HepG2 (cell line): ENCODE measurements around the gene STX12. TPM values are rescaled to one million over a fixed set of nuclear protein-coding genes. Genes with fewer than 3 reads are reported as not detected.

ENCODE experiments used
- CBX5 ChIP-seq: sonication (generic); formaldehyde crosslinking; IDR thresholded peaks from 2 replicates; pipeline ENCODE4 v1.4.0; 2020; ENCODE audit warnings: missing genetic modification reagents, borderline replicate concordance
- ETV5 ChIP-seq: IDR thresholded peaks from 2 replicates; pipeline ENCODE4 v1.6.1; 2018; ENCODE audit warnings: missing biosample characterization, missing genetic modification reagents, inconsistent platforms, borderline replicate concordance
- FOXK1 ChIP-seq: sonication (generic); formaldehyde crosslinking; IDR thresholded peaks from 2 replicates; pipeline ENCODE4 v1.4.0; 2020; ENCODE audit warnings: low read depth, missing genetic modification reagents, borderline replicate concordance
- JUNB ChIP-seq: sonication (generic); formaldehyde crosslinking; IDR thresholded peaks from 2 replicates; pipeline ENCODE4 v1.8.0; 2022; ENCODE audit warnings: missing genetic modification reagents, mild to moderate bottlenecking, borderline replicate concordance
- KAT7 ChIP-seq: IDR thresholded peaks from 2 replicates; pipeline ENCODE4 v1.6.1; 2018; ENCODE audit warnings: borderline replicate concordance, missing compliant biosample characterization
- KLF11 ChIP-seq: IDR thresholded peaks from 2 replicates; pipeline ENCODE4 v1.6.1; 2016; ENCODE audit warnings: missing compliant biosample characterization
- MYNN ChIP-seq: sonication (generic); formaldehyde crosslinking; IDR thresholded peaks from 2 replicates; pipeline ENCODE4 v1.4.0; 2020; ENCODE audit warnings: mild to moderate bottlenecking, low read depth, missing genetic modification reagents
- NFATC3 ChIP-seq: sonication (generic); formaldehyde crosslinking; IDR thresholded peaks from 2 replicates; pipeline ENCODE4 v1.5.1; 2020; ENCODE audit warnings: mild to moderate bottlenecking, missing genetic modification reagents
- NFIB ChIP-seq: sonication (generic); formaldehyde crosslinking; IDR thresholded peaks from 2 replicates; pipeline ENCODE4 v1.9.0; 2021; ENCODE audit warnings: missing genetic modification reagents, mild to moderate bottlenecking, borderline replicate concordance
- RARA ChIP-seq: IDR thresholded peaks from 2 replicates; pipeline ENCODE4 v1.6.1; 2016; ENCODE audit warnings: missing genetic modification reagents, missing compliant biosample characterization
- RFX5 ChIP-seq: IDR thresholded peaks from 2 replicates; pipeline ENCODE4 v1.6.1; 2011; ENCODE audit warnings: low read depth, low read length, improper control_type of control experiment
- ZBTB21 ChIP-seq: sonication (generic); formaldehyde crosslinking; IDR thresholded peaks from 2 replicates; pipeline ENCODE4 v1.4.0; 2020; ENCODE audit warnings: missing genetic modification reagents
- ZFP62 ChIP-seq: sonication (generic); formaldehyde crosslinking; IDR thresholded peaks from 2 replicates; pipeline ENCODE4 v1.4.0; 2020; ENCODE audit warnings: missing genetic modification reagents
- ZNF136 ChIP-seq: sonication (generic); formaldehyde crosslinking; IDR thresholded peaks from 2 replicates; pipeline ENCODE4 v1.8.1; 2022; ENCODE audit warnings: low read depth, mild to moderate bottlenecking, moderate library complexity, missing genetic modification reagents
- ZNF260 ChIP-seq: sonication (generic); formaldehyde crosslinking; IDR thresholded peaks from 2 replicates; pipeline ENCODE4 v1.4.0; 2020; ENCODE audit warnings: missing genetic modification reagents, low read depth, mild to moderate bottlenecking, borderline replicate concordance
- ZNF468 ChIP-seq: sonication (generic); formaldehyde crosslinking; IDR thresholded peaks from 2 replicates; pipeline ENCODE4 v1.8.0; 2022; ENCODE audit warnings: mild to moderate bottlenecking, moderate library complexity, missing genetic modification reagents
- ZNF496 ChIP-seq: sonication (generic); formaldehyde crosslinking; IDR thresholded peaks from 2 replicates; pipeline ENCODE4 v1.8.1; 2023; ENCODE audit warnings: mild to moderate bottlenecking, moderate library complexity, missing genetic modification reagents; ENCODE audit not compliant: insufficient replicate concordance
- ZNF720 ChIP-seq: sonication (generic); formaldehyde crosslinking; IDR thresholded peaks from 2 replicates; pipeline ENCODE4 v1.4.0; 2020; ENCODE audit warnings: missing genetic modification reagents
- polyA plus RNA-seq, 8 experiments: library from polyadenylated mRNA; depleted of rRNA in 3 of 8; stranded (reverse) in 7 of 8; unstranded in 1 of 8; fragments of >200 nt; fragmentation: Illumina TruSeq in 4 of 8; extraction: Trizol in 4 of 8; gene quantifications; 2 replicates each; pipeline versions ENCODE4 v1.2.1 to v1.2.3, GENCODE V29; 2011 to 2016; ENCODE audit warnings: low read depth in 4 of 8, missing spikeins in 1 of 8, mixed read lengths in 1 of 8; ENCODE audit not compliant: insufficient read depth in 1 of 8
- total RNA-seq, 5 experiments: library from RNA; depleted of rRNA; stranded (reverse); fragments of >200 nt; fragmentation: Illumina TruSeq; extraction: Trizol; gene quantifications; 2 replicates each; pipeline ENCODE4 v1.2.3, GENCODE V29; 2016; ENCODE audit warnings: low read depth in 1 of 5
- TF ChIP-seq, protein P1 (sequence below): sonication (generic); formaldehyde crosslinking; IDR thresholded peaks from 2 replicates; pipeline ENCODE4 v1.8.0; 2022; ENCODE audit warnings: missing genetic modification reagents, low read depth, mild to moderate bottlenecking, borderline replicate concordance
- TF ChIP-seq, protein P2 (sequence below): sonication (generic); formaldehyde crosslinking; IDR thresholded peaks from 2 replicates; pipeline ENCODE4 v1.5.0; 2020; ENCODE audit warnings: missing genetic modification reagents, mild to moderate bottlenecking, borderline replicate concordance
- TF ChIP-seq, protein P3 (sequence below): sonication (generic); formaldehyde crosslinking; IDR thresholded peaks from 2 replicates; pipeline ENCODE4 v1.4.0; 2020; ENCODE audit warnings: mild to moderate bottlenecking, missing genetic modification reagents
- TF ChIP-seq, protein P4 (sequence below): sonication (generic); formaldehyde crosslinking; IDR thresholded peaks from 2 replicates; pipeline ENCODE4 v1.5.0; 2020; ENCODE audit warnings: mild to moderate bottlenecking, low read depth, missing genetic modification reagents, borderline replicate concordance

The STX12 gene
- total and polyA plus RNA-seq, 2 of the 13 experiments (the other 11 are each of a cell fraction or from before 2014, with no cell fraction given): 9.0 to 19.7 TPM

DNA sequence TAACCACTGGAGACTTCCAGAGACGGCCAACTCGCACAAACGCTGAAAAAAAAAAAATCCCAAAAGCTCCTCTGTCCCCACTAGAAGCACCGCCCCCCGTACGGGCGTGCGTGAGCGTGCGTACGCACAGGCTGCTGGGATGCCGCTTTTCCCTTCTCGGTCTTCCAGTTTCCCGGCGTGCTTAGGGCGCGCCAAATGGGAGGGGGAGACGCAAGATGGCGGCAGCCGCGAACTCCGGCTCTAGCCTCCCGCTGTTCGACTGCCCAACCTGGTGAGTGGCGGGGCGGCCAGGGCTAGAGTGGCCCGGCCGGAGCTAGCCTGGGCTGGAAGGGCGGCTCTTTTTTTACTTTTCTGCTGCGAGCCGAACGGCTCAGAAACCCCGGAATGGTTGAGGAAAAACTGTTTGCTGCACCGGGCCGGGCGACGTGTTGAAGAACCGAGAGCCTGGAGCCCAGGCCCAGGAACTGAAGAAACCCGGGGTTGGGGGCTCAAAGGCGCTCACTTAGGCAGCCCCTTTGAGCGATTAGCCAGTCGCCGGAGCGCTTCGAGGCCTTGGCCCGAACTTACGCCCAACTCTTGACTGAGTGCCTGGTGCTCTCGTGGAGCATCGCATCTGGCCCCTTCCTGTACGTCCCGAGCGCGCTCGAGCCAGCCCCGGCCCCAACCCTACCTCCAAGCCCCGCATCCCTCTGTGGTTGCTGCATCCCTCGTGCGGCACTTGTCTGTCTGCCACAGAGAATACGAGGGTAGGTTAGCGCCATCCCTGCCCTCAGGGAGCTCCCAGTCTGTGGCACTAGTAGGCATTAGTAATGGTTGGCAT is 57.8 kb downstream of the STX12 start, which contains the start of gene PPP1R8 (continued):
- TF ChIP-seq KLF11 (CRISPR knock-in tag) (peak; percentile 72; the same call in 1 of the 2 replicates), ZNF468 (CRISPR knock-in tag) (0 out of 2 replicates have a peak, but pooled peaks have one; percentile 51), CBX5 (CRISPR knock-in tag) (peak; percentile 80), NFIB (CRISPR knock-in tag) (no peak), ZNF260 (no peak), ZNF720 (CRISPR knock-in tag) (no peak), MYNN (CRISPR knock-in tag) (no peak), FOXK1 (CRISPR knock-in tag) (peak; percentile 75; the same call in 1 of the 2 replicates), JUNB (CRISPR knock-in tag) (no peak), RFX5 (no peak), ZBTB21 (no peak), NFATC3 (no peak), RARA (CRISPR knock-in tag) (0 out of 2 replicates have a peak, but pooled peaks have one; percentile 21), ETV5 (CRISPR knock-in tag) (no peak), ZNF496 (CRISPR knock-in tag) (no peak), ZNF136 (CRISPR knock-in tag) (no peak), ZFP62 (CRISPR knock-in tag) (no peak), KAT7 (peak; percentile 90; the same call in 1 of the 2 replicates)
- TF ChIP-seq, protein P1, sequence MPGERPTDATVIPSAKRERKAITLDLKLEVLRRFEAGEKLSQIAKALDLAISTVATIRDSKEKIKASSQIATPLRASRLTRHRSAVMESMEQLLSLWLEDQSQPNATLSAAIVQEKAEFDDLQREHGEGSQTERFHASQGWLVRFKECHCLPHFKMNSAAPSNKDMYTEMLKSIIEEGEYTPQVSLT (CRISPR knock-in tag): no peak
- TF ChIP-seq, protein P2, sequence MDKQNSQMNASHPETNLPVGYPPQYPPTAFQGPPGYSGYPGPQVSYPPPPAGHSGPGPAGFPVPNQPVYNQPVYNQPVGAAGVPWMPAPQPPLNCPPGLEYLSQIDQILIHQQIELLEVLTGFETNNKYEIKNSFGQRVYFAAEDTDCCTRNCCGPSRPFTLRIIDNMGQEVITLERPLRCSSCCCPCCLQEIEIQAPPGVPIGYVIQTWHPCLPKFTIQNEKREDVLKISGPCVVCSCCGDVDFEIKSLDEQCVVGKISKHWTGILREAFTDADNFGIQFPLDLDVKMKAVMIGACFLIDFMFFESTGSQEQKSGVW (CRISPR knock-in tag): no peak
- TF ChIP-seq, protein P3, sequence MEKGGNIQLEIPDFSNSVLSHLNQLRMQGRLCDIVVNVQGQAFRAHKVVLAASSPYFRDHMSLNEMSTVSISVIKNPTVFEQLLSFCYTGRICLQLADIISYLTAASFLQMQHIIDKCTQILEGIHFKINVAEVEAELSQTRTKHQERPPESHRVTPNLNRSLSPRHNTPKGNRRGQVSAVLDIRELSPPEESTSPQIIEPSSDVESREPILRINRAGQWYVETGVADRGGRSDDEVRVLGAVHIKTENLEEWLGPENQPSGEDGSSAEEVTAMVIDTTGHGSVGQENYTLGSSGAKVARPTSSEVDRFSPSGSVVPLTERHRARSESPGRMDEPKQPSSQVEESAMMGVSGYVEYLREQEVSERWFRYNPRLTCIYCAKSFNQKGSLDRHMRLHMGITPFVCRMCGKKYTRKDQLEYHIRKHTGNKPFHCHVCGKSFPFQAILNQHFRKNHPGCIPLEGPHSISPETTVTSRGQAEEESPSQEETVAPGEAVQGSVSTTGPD: no peak
- TF ChIP-seq, protein P4, sequence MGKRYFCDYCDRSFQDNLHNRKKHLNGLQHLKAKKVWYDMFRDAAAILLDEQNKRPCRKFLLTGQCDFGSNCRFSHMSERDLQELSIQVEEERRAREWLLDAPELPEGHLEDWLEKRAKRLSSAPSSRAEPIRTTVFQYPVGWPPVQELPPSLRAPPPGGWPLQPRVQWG: no peak
